Mesothelial cell of epicardium (in vitro differentiated cells): ENCODE data around the gene MTCL1. TPM values are rescaled to one million over a fixed set of nuclear protein-coding genes. Genes with fewer than 3 reads are reported as not detected.

ENCODE experiments used
- DNase-seq, 2 experiments: peaks; one replicate each; pipeline ENCODE4 v3.0.0; 2021; ENCODE audit warnings: low spot score in 2 of 2; ENCODE audit not compliant: unreplicated experiment in 2 of 2
- H3K27ac Mint-ChIP-seq: 2 replicates; pipeline ENCODE4 v1.8.0; 2021; ENCODE audit warnings: mixed read lengths
- H3K27me3 Mint-ChIP-seq: 2 replicates; pipeline ENCODE4 v1.8.0; 2021; ENCODE audit warnings: low read depth, mixed read lengths
- H3K36me3 Mint-ChIP-seq: 2 replicates; pipeline ENCODE4 v1.8.0; 2021; ENCODE audit warnings: mixed read lengths
- H3K4me1 Mint-ChIP-seq: 2 replicates; pipeline ENCODE4 v1.8.0; 2021; ENCODE audit warnings: mixed read lengths
- H3K4me3 Mint-ChIP-seq: 2 replicates; pipeline ENCODE4 v1.8.0; 2021; ENCODE audit warnings: mild to moderate bottlenecking, moderate library complexity, mixed read lengths
- H3K9me3 Mint-ChIP-seq: 2 replicates; pipeline ENCODE4 v1.8.0; 2021; ENCODE audit warnings: mixed read lengths
- CTCF ChIP-seq: fragments of 200-600 bp; sonication (generic); IDR thresholded peaks from one replicate; pipeline ENCODE4 v1.5.0; 2021; ENCODE audit warnings: antibody characterized with exemption; ENCODE audit not compliant: unreplicated experiment
- total RNA-seq: library from RNA; stranded (reverse); gene quantifications from 3 replicates; pipeline ENCODE4 v1.2.1, GENCODE V29; 2021

MTCL1 gene
- total RNA-seq, 1 donor from 2014 or later = 24.7 TPM

- Mint-ChIP-seq H3K27ac (no peak overlapping the region), H3K27me3 (no peaks in the 10 kb centered on the region), H3K9me3 (no peaks in the 10 kb centered on the region), H3K4me1 (peaks cover 11% of the 10 kb centered on the region), H3K4me3 (no peak overlapping the region), H3K36me3 (no peaks in the 10 kb centered on the region)
- DNase-seq = no peak
- TF ChIP-seq CTCF = no peak
Observed at GRCh38 chr18:8860845-8861642, 155.7 kb downstream of the MTCL1 start.

- Mint-ChIP-seq H3K36me3 (no peaks in the 10 kb centered on the region), H3K27me3 (no peaks in the 10 kb centered on the region), H3K4me3 (no peak overlapping the region), H3K27ac (no peak overlapping the region), H3K4me1 (peaks cover 9% of the 10 kb centered on the region), H3K9me3 (no peaks in the 10 kb centered on the region)
- TF ChIP-seq CTCF = no peak
- no peak for DNase-seq
Observed at GRCh38 chr18:8863427-8863826, 158.1 kb downstream of the MTCL1 start.

GRCh38 chr18:8865934-8866333 is 160.6 kb downstream of the MTCL1 start:
- no peaks in the 10 kb centered on the region for H3K27me3 Mint-ChIP-seq

GRCh38 chr18:8866679-8867078 is 161.3 kb downstream of the MTCL1 start:
- Mint-ChIP-seq H3K27me3 (no peaks in the 10 kb centered on the region), H3K9me3 (no peaks in the 10 kb centered on the region), H3K36me3 (no peaks in the 10 kb centered on the region), H3K4me3 (no peak overlapping the region), H3K4me1 (no peaks in the 10 kb centered on the region), H3K27ac (no peak overlapping the region)
- DNase-seq = no peak
- no peak for TF ChIP-seq CTCF

More at GRCh38 chr18:8865934-8866333, 160.6 kb downstream of the MTCL1 start:
- Mint-ChIP-seq H3K4me3 (no peak overlapping the region), H3K27ac (no peak overlapping the region), H3K36me3 (no peaks in the 10 kb centered on the region), H3K9me3 (no peaks in the 10 kb centered on the region), H3K4me1 (peaks cover 2% of the 10 kb centered on the region)
- TF ChIP-seq CTCF = no peak
- DNase-seq = no peak

GRCh38 chr18:8868276-8868675 is 162.9 kb downstream of the MTCL1 start:
- no peak for DNase-seq
- H3K4me3 Mint-ChIP-seq = no peak overlapping the region
- no peak for TF ChIP-seq CTCF
- H3K9me3 Mint-ChIP-seq = no peaks in the 10 kb centered on the region
- no peaks in the 10 kb centered on the region for H3K4me1 Mint-ChIP-seq
- no peaks in the 10 kb centered on the region for H3K27me3 Mint-ChIP-seq
- H3K36me3 Mint-ChIP-seq = no peaks in the 10 kb centered on the region
- H3K27ac Mint-ChIP-seq = no peak overlapping the region
